H1 (cell line): ENCODE results near the gene SELPLG. TPM values are rescaled to one million over a fixed set of nuclear protein-coding genes. Genes with fewer than 3 reads are reported as not detected.

Source experiments
- CTCF ChIA-PET: fragments of 300-600 bp; sonication (Branson Sonifier 250); formaldehyde crosslinking; loops from one replicate; lab custom pipeline; 2021; ENCODE audit not compliant: partially characterized antibody; lab: Charles Lee
- POLR2A ChIA-PET: fragments of 300-600 bp; sonication (Branson Sonifier 250); formaldehyde crosslinking; loops from one replicate; lab custom pipeline; 2021; ENCODE audit warnings: inconsistent platforms; ENCODE audit not compliant: partially characterized antibody; lab: Charles Lee
- DNase-seq, 2 experiments: peaks; one replicate each; pipeline versions ENCODE4 v3.0.0 to v3.0.0-alpha.2; 2010 to 2022; ENCODE audit warnings: low spot score in 2 of 2, low read depth in 1 of 2, mixed read lengths in 1 of 2
- FAIRE-seq: peaks from 2 replicates; lab custom pipeline; 2011; peaks lifted over from hg19 to GRCh38; lab: Jason Lieb, UNC
- H2AFZ ChIP-seq: 2 replicates; pipeline ENCODE4 v1.8.1; 2012; ENCODE audit warnings: low read length, inconsistent platforms
- H2AK5ac ChIP-seq: 2 replicates; pipeline ENCODE4 v1.6.1; 2013; ENCODE audit warnings: low read depth, low read length
- H2BK120ac ChIP-seq: replicated peaks from 2 replicates; pipeline ENCODE3; 2013; ENCODE audit warnings: low read depth, low read length, inconsistent platforms
- H2BK12ac ChIP-seq: 2 replicates; pipeline ENCODE4 v1.6.1; 2013; ENCODE audit warnings: low read depth, low read length
- H2BK15ac ChIP-seq: 2 replicates; pipeline ENCODE4 v1.6.1; 2013; ENCODE audit warnings: low read length
- H2BK20ac ChIP-seq: 2 replicates; pipeline ENCODE4 v1.6.1; 2013; ENCODE audit warnings: low read length
- H2BK5ac ChIP-seq: 2 replicates; pipeline ENCODE4 v1.6.1; 2013; ENCODE audit warnings: low read depth, low read length
- H3K14ac ChIP-seq: 2 replicates; pipeline ENCODE4 v1.6.1; 2013; ENCODE audit warnings: inconsistent platforms; ENCODE audit not compliant: insufficient read length
- H3K18ac ChIP-seq: 2 replicates; pipeline ENCODE4 v1.6.1; 2013; ENCODE audit warnings: low read length; ENCODE audit errors: extremely low read depth
- H3K23ac ChIP-seq: 2 replicates; pipeline ENCODE4 v1.6.1; 2013; ENCODE audit warnings: inconsistent platforms; ENCODE audit not compliant: insufficient read length
- H3K23me2 ChIP-seq: 2 replicates; pipeline ENCODE4 v1.6.1; 2013; ENCODE audit warnings: low read depth, low read length
- H3K27ac ChIP-seq: 2 replicates; pipeline ENCODE4 v1.6.1; 2011; ENCODE audit warnings: low read depth, low read length, inconsistent platforms
- H3K27me3 ChIP-seq, 4 experiments: replicated peaks in 1 of 4; 1 replicate in 1 of 4; 2 replicates in 3 of 4; pipeline versions ENCODE4 v1.6.1 to v1.8.1; 2011 to 2013; ENCODE audit warnings: low read length in 3 of 4, mild to moderate bottlenecking in 3 of 4, inconsistent platforms in 2 of 4, mixed read lengths in 2 of 4, moderate library complexity in 1 of 4; ENCODE audit not compliant: control insufficient read depth in 3 of 4, insufficient read depth in 3 of 4; ENCODE audit errors: extremely low read depth in 1 of 4
- H3K36me3 ChIP-seq, 4 experiments: 2 replicates each; pipeline versions ENCODE4 v1.6.1 to v1.8.1; 2011 to 2013; ENCODE audit warnings: mild to moderate bottlenecking in 4 of 4, low read length in 3 of 4, moderate library complexity in 2 of 4, control low read depth in 1 of 4, inconsistent platforms in 1 of 4; ENCODE audit not compliant: insufficient read depth in 4 of 4, control insufficient read depth in 2 of 4
- H3K4ac ChIP-seq: replicated peaks from 2 replicates; pipeline ENCODE3; 2013; ENCODE audit warnings: low read length, low read depth, mixed read lengths, inconsistent platforms; ENCODE audit not compliant: insufficient read length
- H3K4me1 ChIP-seq, 4 experiments: replicated peaks in 1 of 4; 1 replicate in 1 of 4; 2 replicates in 3 of 4; pipeline versions ENCODE4 v1.6.1 to v1.8.1; 2011 to 2013; ENCODE audit warnings: low read length in 3 of 4, inconsistent platforms in 2 of 4, mixed read lengths in 1 of 4; ENCODE audit not compliant: insufficient read depth in 4 of 4, control insufficient read depth in 3 of 4
- H3K4me2 ChIP-seq, 2 experiments: 2 replicates each; pipeline versions ENCODE4 v1.6.1 to v1.8.1; 2011 to 2013; ENCODE audit warnings: low read depth in 2 of 2, low read length in 2 of 2, control low read depth in 1 of 2, inconsistent platforms in 1 of 2, mild to moderate bottlenecking in 1 of 2; ENCODE audit not compliant: insufficient read depth in 1 of 2
- H3K4me3 ChIP-seq, 4 experiments: fragments of 200-600, 300-600 bp in 1 of 4; sonication (generic), shearing (Covaris generic), sonication (Bioruptor Twin) in 1 of 4; 2 replicates each; pipeline versions ENCODE4 v1.5.1 to v1.8.1; 2011 to 2016; ENCODE audit warnings: low read length in 4 of 4, low read depth in 3 of 4, control low read depth in 2 of 4, inconsistent platforms in 2 of 4, mild to moderate bottlenecking in 2 of 4, mixed read lengths in 1 of 4, moderate library complexity in 1 of 4; ENCODE audit not compliant: insufficient read depth in 2 of 4; ENCODE audit errors: extremely low read depth in 1 of 4
- H3K56ac ChIP-seq: replicated peaks from 2 replicates; pipeline ENCODE3; 2013; ENCODE audit warnings: low read depth, mild to moderate bottlenecking, mixed read lengths, low read length, inconsistent platforms; ENCODE audit not compliant: insufficient read length
- H3K79me1 ChIP-seq: 2 replicates; pipeline ENCODE4 v1.6.1; 2013; ENCODE audit warnings: low read depth, low read length, control low read depth
- H3K79me2 ChIP-seq, 2 experiments: 2 replicates each; pipeline versions ENCODE4 v1.6.1 to v1.8.1; 2012 to 2013; ENCODE audit warnings: low read length in 2 of 2, mild to moderate bottlenecking in 2 of 2, inconsistent platforms in 1 of 2; ENCODE audit not compliant: insufficient read depth in 2 of 2, control insufficient read depth in 1 of 2
- H3K9ac ChIP-seq, 4 experiments: replicated peaks in 1 of 4; 1 replicate in 1 of 4; 2 replicates in 3 of 4; pipeline versions ENCODE4 v1.6.1 to v1.8.1; 2011 to 2013; ENCODE audit warnings: low read depth in 3 of 4, low read length in 3 of 4, control low read depth in 2 of 4, mild to moderate bottlenecking in 2 of 4, moderate library complexity in 2 of 4, inconsistent platforms in 1 of 4; ENCODE audit errors: extremely low read depth in 1 of 4
- H3K9me3 ChIP-seq, 2 experiments: 2 replicates each; pipeline versions ENCODE4 v1.6.1 to v1.8.1; 2012 to 2013; ENCODE audit warnings: mild to moderate bottlenecking in 2 of 2, moderate library complexity in 2 of 2, control low read depth in 1 of 2, inconsistent platforms in 1 of 2, low read depth in 1 of 2, low read length in 1 of 2, mixed read lengths in 1 of 2; ENCODE audit not compliant: insufficient read depth in 2 of 2
- H4K20me1 ChIP-seq, 2 experiments: replicated peaks in 1 of 2; 2 replicates each; pipeline versions ENCODE3 to v1.8.1; 2011 to 2013; ENCODE audit warnings: inconsistent platforms in 2 of 2, low read length in 2 of 2, mild to moderate bottlenecking in 1 of 2; ENCODE audit not compliant: insufficient read depth in 2 of 2, control insufficient read depth in 1 of 2
- H4K5ac ChIP-seq: 2 replicates; pipeline ENCODE4 v1.6.1; 2013; ENCODE audit warnings: low read length, low read depth, mixed read lengths, inconsistent platforms; ENCODE audit not compliant: insufficient read length
- H4K8ac ChIP-seq: 2 replicates; pipeline ENCODE4 v1.8.0; 2013; ENCODE audit warnings: mild to moderate bottlenecking, moderate library complexity, low read length, inconsistent platforms; ENCODE audit not compliant: insufficient read depth; ENCODE audit errors: extremely low read depth
- H4K91ac ChIP-seq: replicated peaks from 2 replicates; pipeline ENCODE3; 2013; ENCODE audit warnings: low read length, mixed read lengths, inconsistent platforms; ENCODE audit not compliant: insufficient read length
- BCL11A ChIP-seq, 2 experiments: IDR thresholded peaks; one replicate each; pipeline ENCODE4 v1.6.1; 2011; ENCODE audit warnings: low read depth in 2 of 2, low read length in 2 of 2, mild to moderate bottlenecking in 2 of 2
- CBX8 ChIP-seq: fragments of 300-800, 300-1000 bp; sonication (generic); IDR thresholded peaks from 2 replicates; pipeline ENCODE4 v1.7.1; 2016; ENCODE audit warnings: low read depth, low read length, borderline replicate concordance
- EZH2 ChIP-seq: fragments of 200-600 bp; sonication (generic); IDR thresholded peaks from 2 replicates; pipeline ENCODE4 v1.7.1; 2012; ENCODE audit warnings: low read depth, mild to moderate bottlenecking, moderate library complexity, low read length, inconsistent platforms; ENCODE audit not compliant: severe bottlenecking
- JUN ChIP-seq: IDR thresholded peaks from 2 replicates; pipeline ENCODE4 v1.6.1; 2011; ENCODE audit warnings: low read depth, mild to moderate bottlenecking, improper control_type of control experiment, low read length
- KDM4A ChIP-seq: IDR thresholded peaks from one replicate; pipeline ENCODE4 v1.7.1; 2012; ENCODE audit warnings: low read depth, mild to moderate bottlenecking, moderate library complexity, low read length, inconsistent platforms; ENCODE audit not compliant: severe bottlenecking
- RXRA ChIP-seq: IDR thresholded peaks from 2 replicates; pipeline ENCODE4 v1.6.1; 2011; ENCODE audit warnings: low read depth, mild to moderate bottlenecking, low read length, moderate library complexity; ENCODE audit not compliant: insufficient read depth
- TBP ChIP-seq: IDR thresholded peaks from 2 replicates; pipeline ENCODE4 v1.6.1; 2011; ENCODE audit warnings: low read depth, low read length, improper control_type of control experiment
- USF2 ChIP-seq: IDR thresholded peaks from 2 replicates; pipeline ENCODE4 v1.6.1; 2011; ENCODE audit warnings: low read length, improper control_type of control experiment
- ZNF274 ChIP-seq: IDR thresholded peaks from 2 replicates; pipeline ENCODE4 v1.7.0; 2012; ENCODE audit warnings: low read length, borderline replicate concordance; ENCODE audit errors: extremely low read depth
- WGBS, 2 experiments: shearing (Covaris generic) in 1 of 2; methylation state at CpG; one replicate each; pipeline versions ENCODE4 v1.1.6 to v1.1.7; 2013 to 2015; ENCODE audit warnings: low lambda C conversion rate in 2 of 2, mixed read lengths in 2 of 2, inconsistent platforms in 1 of 2, low coverage in 1 of 2, missing lambda C conversion rate in 1 of 2; ENCODE audit not compliant: insufficient replicate concordance in 2 of 2, insufficient coverage in 1 of 2, insufficient read length in 1 of 2; ENCODE audit errors: extremely low coverage in 1 of 2, missing lambda C conversion rate in 1 of 2; 5-methylcytosine and 5-hydroxymethylcytosine counted together
- polyA plus RNA-seq, 7 experiments: library from polyadenylated mRNA; depleted of rRNA in 3 of 7; stranded (reverse) in 5 of 7; unstranded in 2 of 7; fragments of >200 nt in 5 of 7; fragments of 200-250 nt in 2 of 7; gene quantifications; 1 replicate in 5 of 7; 2 replicates in 1 of 7; 4 replicates in 1 of 7; pipeline versions ENCODE4 v1.2.1 to v1.2.3, GENCODE V29; 2011 to 2013; ENCODE audit warnings: missing spikeins in 2 of 7, mixed read lengths in 2 of 7
- total RNA-seq: library from RNA; stranded (reverse); fragmentation: NEBNext Ultra II Directional; extraction: Animal tissue kit (Norgen Biotek cat#: 25700); gene quantifications from 2 replicates; pipeline ENCODE4 v1.2.1, GENCODE V29; 2021
- TF ChIP-seq, protein P1 (sequence below): IDR thresholded peaks from 2 replicates; pipeline ENCODE4 v1.6.1; 2011; ENCODE audit warnings: low read depth, mild to moderate bottlenecking, low read length; ENCODE audit not compliant: insufficient read depth

Gene SELPLG
- total and polyA plus RNA-seq, 2 of the 8 experiments (the other 6 are each of a cell fraction or from before 2014, with no cell fraction given) = 0.18 TPM; not detected in 1

DNA sequence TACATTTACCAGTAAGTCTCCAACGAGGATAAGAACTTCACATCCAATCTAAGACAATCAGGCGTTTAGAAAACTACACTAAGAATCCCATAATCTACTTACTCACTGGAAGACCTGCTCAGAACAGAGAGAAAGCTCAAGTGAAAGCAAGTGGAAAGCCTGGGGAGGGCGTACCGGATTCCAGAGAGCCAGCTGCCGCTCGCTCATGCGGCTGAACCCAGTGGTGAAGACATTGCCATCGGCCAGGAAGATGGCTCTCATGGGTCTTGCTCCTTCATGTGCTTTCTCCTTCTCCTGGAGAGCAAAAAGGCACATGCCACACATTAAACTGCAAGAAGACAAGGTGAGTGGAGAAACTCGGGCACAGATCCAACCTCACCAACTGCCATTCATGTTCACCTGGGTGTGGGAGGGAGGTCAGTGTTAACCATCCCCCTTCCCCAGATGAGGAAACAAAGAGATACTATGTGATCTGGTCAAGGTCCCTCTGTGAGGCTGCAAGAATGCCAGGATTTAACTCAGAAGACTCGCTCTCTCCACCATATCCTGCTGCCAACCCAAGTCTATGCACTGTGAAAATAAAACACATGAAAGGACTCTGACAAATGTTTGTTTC lies 23.5 kb upstream of the SELPLG start:
- H3K23me2 ChIP-seq = no peaks in the 10 kb centered on the region
- H3K23ac ChIP-seq = no peak overlapping the region
- POLR2A ChIA-PET = no interaction called here
- H2AK5ac ChIP-seq = no peak overlapping the region
- H3K79me1 ChIP-seq = no peaks in the 10 kb centered on the region
- H2BK5ac ChIP-seq = no peak overlapping the region
- H3K4me2 ChIP-seq = no peak overlapping the region
- no peak overlapping the region for H4K8ac ChIP-seq
- FAIRE-seq (no peak), DNase-seq (no peak)
- H2BK15ac ChIP-seq = no peak overlapping the region
- no peak overlapping the region for H3K4me3 ChIP-seq
- no peak overlapping the region for H3K4ac ChIP-seq
- H2AFZ ChIP-seq = no peak overlapping the region
- H3K36me3 ChIP-seq = peaks cover 4 to 34% (median 15%) of the 10 kb centered on the region in 4 experiments; a peak in 7 of 8 replicates
- no peak overlapping the region for H3K9ac ChIP-seq
- H4K91ac ChIP-seq = no peak overlapping the region
- CTCF ChIA-PET = interaction anchor here (1.4 to 3.4 kb wide), 3 partner anchors 9 to 146 kb away, joined by 3 to 15 read pairs (median 3); no protein-coding TSS in a partner anchor
- no peak overlapping the region for H2BK12ac ChIP-seq
- H2BK120ac ChIP-seq = no peak overlapping the region
- peaks cover 3 to 12% (median 7%) of the 10 kb centered on the region in 4 experiments; a peak in 6 of 7 replicates for H3K4me1 ChIP-seq
- H3K9me3 ChIP-seq = peaks cover 0 to 4% of the 10 kb centered on the region in 2 experiments; a peak in 2 of 4 replicates
- H3K56ac ChIP-seq = no peak overlapping the region
- no peaks in the 10 kb centered on the region for H3K79me2 ChIP-seq
- no peak overlapping the region for H3K14ac ChIP-seq
- H4K20me1 ChIP-seq = peaks cover 0 to 2% of the 10 kb centered on the region in 2 experiments
- H3K27ac ChIP-seq = no peak overlapping the region
- H3K18ac ChIP-seq = no peak overlapping the region
- 86% methylated on average over 10 of the region's 10 CpGs; no CpG with 5 or more reads in 1 of the 2 experiments for WGBS, 2 experiments
- TF ChIP-seq RXRA = no peak
- no peak for TF ChIP-seq TBP
- no peak for TF ChIP-seq KDM4A
- TF ChIP-seq ZNF274 = no peak
- no peak for TF ChIP-seq USF2
- no peak for TF ChIP-seq JUN
- TF ChIP-seq, protein P1, sequence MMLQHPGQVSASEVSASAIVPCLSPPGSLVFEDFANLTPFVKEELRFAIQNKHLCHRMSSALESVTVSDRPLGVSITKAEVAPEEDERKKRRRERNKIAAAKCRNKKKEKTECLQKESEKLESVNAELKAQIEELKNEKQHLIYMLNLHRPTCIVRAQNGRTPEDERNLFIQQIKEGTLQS = no peak
- no peak for TF ChIP-seq BCL11A (IDR thresholded peaks at IDR 0.05; ENCODE audit: low read depth in 2 of 2, low read length in 2 of 2)
- TF ChIP-seq CBX8 = no peak
- TF ChIP-seq EZH2 = no peak
- no peak overlapping the region for H4K5ac ChIP-seq
- H2BK20ac ChIP-seq = no peak overlapping the region
- no peaks in the 10 kb centered on the region for H3K27me3 ChIP-seq
